Measurements from ENCODE around the gene SNX5. TPM values are rescaled to one million over a fixed set of nuclear protein-coding genes. Genes with fewer than 3 reads are reported as not detected.

Gene SNX5
- total and polyA plus RNA-seq, 9 of the 15 experiments (the other 6 are each of a cell fraction or from before 2014, with no cell fraction given) = 53.5 to 276 (median 160) TPM

GRCh38 chr20:18003897-18004296, 35.3 kb upstream of the SNX5 start:
- Histone ChIP-seq H3K9ac (ENCODE audit: insufficient read depth in 1 of 2, low read depth in 2 of 2, low read length in 2 of 2) (no peak overlapping the region), H3K27ac (ENCODE audit: extremely low read depth, low read depth, low read length) (no peak overlapping the region), H3K9me3 (replicated peaks; ENCODE audit: control insufficient read depth, insufficient read depth, low read depth, low read length) (no peaks in the 10 kb centered on the region), H4K20me1 (replicated peaks; ENCODE audit: control insufficient read depth, insufficient read depth, low read length) (no peaks in the 10 kb centered on the region), H3K9me1 (ENCODE audit: control insufficient read depth, insufficient read depth, low read length) (no peaks in the 10 kb centered on the region), H3K79me2 (ENCODE audit: control insufficient read depth, insufficient read depth, low read length) (no peaks in the 10 kb centered on the region), H3K4me2 (ENCODE audit: insufficient read depth, low read length) (no peak overlapping the region), H2AFZ (ENCODE audit: low read depth, low read length) (no peak overlapping the region), H3K4me3 (no peak overlapping the region), H3K36me3 (ENCODE audit: control insufficient read depth, insufficient read depth, low read length) (no peaks in the 10 kb centered on the region), H3K4me1 (replicated peaks in 1 of 2; ENCODE audit: control insufficient read depth in 2 of 2, insufficient read depth in 2 of 2, low read length in 2 of 2) (peaks cover 0 to 9% of the 10 kb centered on the region in 2 experiments; a peak in 2 of 5 replicates), H3K27me3 (ENCODE audit: control insufficient read depth in 2 of 2, insufficient read depth in 2 of 2, low read length in 2 of 2) (peaks cover 2 to 7% of the 10 kb centered on the region in 2 experiments; a peak in 3 of 5 replicates)
- in situ Hi-C loops (cut with MboI) (no loop called here), intact Hi-C loops (cut with micrococcal nuclease) (no loop called here)
- no peak for FAIRE-seq
- WGBS (ENCODE audit: insufficient coverage, low coverage, missing lambda C conversion rate) = 6% methylated on average over 5 of the region's 5 CpGs
- CTCF ChIA-PET (ENCODE audit: low intra/inter-chr PET ratio) = no interaction called here
- no peak for ATAC-seq
- POLR2A ChIA-PET = interaction anchor here (0.6 to 1.6 kb wide), 3 partner anchors 13 to 454 kb away, joined by 3 to 5 read pairs (median 4); no protein-coding TSS in a partner anchor
- no peak for DNase-seq (ENCODE audit: extremely low read depth in 1 of 4, low spot score in 3 of 4)
- no peak for TF ChIP-seq POLR2AphosphoS2 (IDR thresholded peaks at IDR 0.05; ENCODE audit: low read length)
- no peak for TF ChIP-seq IRF2 (CRISPR knock-in tag; IDR thresholded peaks at IDR 0.05)
- no peak for TF ChIP-seq HDAC1 (IDR thresholded peaks at IDR 0.05)
- TF ChIP-seq RBBP5 (IDR thresholded peaks at IDR 0.05; ENCODE audit: borderline replicate concordance, insufficient read depth, low read length, poor library complexity, severe bottlenecking) = no peak
- TF ChIP-seq, protein P1, sequence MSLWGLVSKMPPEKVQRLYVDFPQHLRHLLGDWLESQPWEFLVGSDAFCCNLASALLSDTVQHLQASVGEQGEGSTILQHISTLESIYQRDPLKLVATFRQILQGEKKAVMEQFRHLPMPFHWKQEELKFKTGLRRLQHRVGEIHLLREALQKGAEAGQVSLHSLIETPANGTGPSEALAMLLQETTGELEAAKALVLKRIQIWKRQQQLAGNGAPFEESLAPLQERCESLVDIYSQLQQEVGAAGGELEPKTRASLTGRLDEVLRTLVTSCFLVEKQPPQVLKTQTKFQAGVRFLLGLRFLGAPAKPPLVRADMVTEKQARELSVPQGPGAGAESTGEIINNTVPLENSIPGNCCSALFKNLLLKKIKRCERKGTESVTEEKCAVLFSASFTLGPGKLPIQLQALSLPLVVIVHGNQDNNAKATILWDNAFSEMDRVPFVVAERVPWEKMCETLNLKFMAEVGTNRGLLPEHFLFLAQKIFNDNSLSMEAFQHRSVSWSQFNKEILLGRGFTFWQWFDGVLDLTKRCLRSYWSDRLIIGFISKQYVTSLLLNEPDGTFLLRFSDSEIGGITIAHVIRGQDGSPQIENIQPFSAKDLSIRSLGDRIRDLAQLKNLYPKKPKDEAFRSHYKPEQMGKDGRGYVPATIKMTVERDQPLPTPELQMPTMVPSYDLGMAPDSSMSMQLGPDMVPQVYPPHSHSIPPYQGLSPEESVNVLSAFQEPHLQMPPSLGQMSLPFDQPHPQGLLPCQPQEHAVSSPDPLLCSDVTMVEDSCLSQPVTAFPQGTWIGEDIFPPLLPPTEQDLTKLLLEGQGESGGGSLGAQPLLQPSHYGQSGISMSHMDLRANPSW (CRISPR knock-in tag; IDR thresholded peaks at IDR 0.05) = no peak
- TF ChIP-seq ZNF584 (CRISPR knock-in tag; IDR thresholded peaks at IDR 0.05; ENCODE audit: low read depth) = no peak
- TF ChIP-seq ESRRB (CRISPR knock-in tag; IDR thresholded peaks at IDR 0.05; ENCODE audit: borderline replicate concordance) = no peak
- no peak for TF ChIP-seq RBM17 (IDR thresholded peaks at IDR 0.05; ENCODE audit: borderline replicate concordance, low read depth, low read length)
- TF ChIP-seq RAD51 (IDR thresholded peaks at IDR 0.05; ENCODE audit: borderline replicate concordance, low read depth) = no peak
- TF ChIP-seq CEBPB (tag; IDR thresholded peaks at IDR 0.05) = no peak
- no peak for TF ChIP-seq ELK3 (CRISPR knock-in tag; IDR thresholded peaks at IDR 0.05)
- TF ChIP-seq HLTF (IDR thresholded peaks at IDR 0.05) = no peak
- BruUV-seq (replicated peaks) = no TSS peak

Data from K562 (cell line).